Lung (tissue), 12 donors: ENCODE results near the gene MAGI2. TPM values are rescaled to one million over a fixed set of nuclear protein-coding genes. Genes with fewer than 3 reads are reported as not detected.
A peak's percentile ranks its signal among the peaks of the same experiment; 100 is the strongest.

Source experiments
- ATAC-seq: fragments of 200-7000 bp; cut with Tn5 transposase; one replicate; pipeline ENCODE4 v1.9.1; 2020; ENCODE audit warnings: moderate number of reproducible peaks; ENCODE audit not compliant: insufficient read depth, low FRiP score
- DNase-seq, 3 donors: peaks; one replicate each; pipeline ENCODE4 v3.0.0-alpha.2; 2013 to 2017
- H3K27ac ChIP-seq, 2 donors: one replicate each; pipeline ENCODE4 v1.5.1; 2013; ENCODE audit warnings: mild to moderate bottlenecking in 2 of 2, moderate library complexity in 2 of 2, control low read depth in 1 of 2, inconsistent platforms in 1 of 2, low read depth in 1 of 2, low read length in 1 of 2
- H3K27me3 ChIP-seq, 3 donors: one replicate each; pipeline ENCODE4 v1.5.1; 2013; ENCODE audit warnings: low read length in 2 of 3; ENCODE audit not compliant: control insufficient read depth in 3 of 3, insufficient read depth in 3 of 3
- H3K36me3 ChIP-seq, 4 donors: one replicate each; pipeline ENCODE4 v1.5.1; 2013; ENCODE audit warnings: low read length in 4 of 4, mild to moderate bottlenecking in 1 of 4, moderate library complexity in 1 of 4; ENCODE audit not compliant: control insufficient read depth in 4 of 4, insufficient read depth in 4 of 4
- H3K4me1 ChIP-seq, 5 donors: one replicate each; pipeline ENCODE4 v1.5.1; 2013; ENCODE audit warnings: low read length in 5 of 5, mild to moderate bottlenecking in 2 of 5, moderate library complexity in 1 of 5; ENCODE audit not compliant: control insufficient read depth in 5 of 5, insufficient read depth in 5 of 5
- H3K4me3 ChIP-seq: one replicate; pipeline ENCODE4 v1.5.1; 2013; ENCODE audit warnings: mild to moderate bottlenecking, control low read depth, moderate library complexity
- H3K9ac ChIP-seq, 2 donors: one replicate each; pipeline ENCODE4 v1.5.1; 2013; ENCODE audit warnings: low read length in 2 of 2, control low read depth in 1 of 2; ENCODE audit not compliant: insufficient read depth in 1 of 2
- H3K9me3 ChIP-seq, 4 donors: one replicate each; pipeline ENCODE4 v1.5.1; 2013; ENCODE audit warnings: low read length in 3 of 4, mild to moderate bottlenecking in 1 of 4, moderate library complexity in 1 of 4; ENCODE audit not compliant: control insufficient read depth in 4 of 4, insufficient read depth in 3 of 4
- WGBS, 2 donors: extraction: QIAGEN DNeasy Blood & Tissue Kit; methylation state at CpG; one replicate each; pipeline ENCODE4 v1.1.7; 2013; 5-methylcytosine and 5-hydroxymethylcytosine counted together
- polyA plus RNA-seq, 2 donors: library from polyadenylated mRNA; stranded (reverse); fragments of 200-250 nt; gene quantifications; one replicate each; pipeline ENCODE4 v1.2.1, GENCODE V29; 2013
- total RNA-seq, 2 donors: library from RNA; depleted of rRNA in 1 of 2; stranded (reverse); fragments of >200 nt in 1 of 2; gene quantifications; one replicate each; pipeline ENCODE4 v1.2.1, GENCODE V29; 2014 to 2021
- TF ChIP-seq, protein P1 (sequence below): IDR thresholded peaks from 2 replicates; pipeline ENCODE4 v1.5.1; 2012; ENCODE audit warnings: mild to moderate bottlenecking; ENCODE audit errors: control extremely low read depth, extremely low read depth
- donor health status: control.
- donor health status: control.
- donor health status: Bipolar disorder and iron deficiency.
- donor health status: healthy.
- donor health status: DM: yes; HTN: yes; CAD: no.

Gene MAGI2
- total and polyA plus RNA-seq, 4 donors, result 0.94 to 18.0 (median 5.3) TPM

DNA sequence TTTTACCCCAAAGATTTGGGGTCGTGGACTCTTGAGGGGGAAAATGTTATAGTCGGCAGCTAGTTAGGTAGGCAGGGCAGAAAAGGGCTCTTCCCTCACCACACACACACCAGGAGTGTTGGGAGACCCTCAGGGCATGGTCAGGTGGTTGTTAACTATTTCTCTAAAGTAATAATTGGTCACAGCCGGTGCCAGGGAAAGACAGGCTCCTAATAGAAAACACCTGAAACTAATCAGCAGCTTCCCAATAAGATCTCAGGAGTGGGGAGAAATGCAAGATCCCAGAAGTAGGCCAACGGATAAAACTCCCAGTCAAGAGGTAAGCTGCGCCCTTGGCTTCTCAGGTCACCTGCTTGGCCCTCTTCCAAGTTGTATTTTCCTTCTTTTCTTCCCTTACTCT, 1441.8 kb downstream of the MAGI2 start:
- WGBS, 2 donors, result 65 to 82% methylated on average over 5 of the region's 5 CpGs
- peaks cover 0 to 2% (median 0%) of the 10 kb centered on the region in 5 donors for H3K4me1 ChIP-seq
- no peak overlapping the region for H3K27ac ChIP-seq
- no peaks in the 10 kb centered on the region for H3K27me3 ChIP-seq
- no peaks in the 10 kb centered on the region for H3K36me3 ChIP-seq
- ATAC-seq, result no peak
- TF ChIP-seq, protein P1, sequence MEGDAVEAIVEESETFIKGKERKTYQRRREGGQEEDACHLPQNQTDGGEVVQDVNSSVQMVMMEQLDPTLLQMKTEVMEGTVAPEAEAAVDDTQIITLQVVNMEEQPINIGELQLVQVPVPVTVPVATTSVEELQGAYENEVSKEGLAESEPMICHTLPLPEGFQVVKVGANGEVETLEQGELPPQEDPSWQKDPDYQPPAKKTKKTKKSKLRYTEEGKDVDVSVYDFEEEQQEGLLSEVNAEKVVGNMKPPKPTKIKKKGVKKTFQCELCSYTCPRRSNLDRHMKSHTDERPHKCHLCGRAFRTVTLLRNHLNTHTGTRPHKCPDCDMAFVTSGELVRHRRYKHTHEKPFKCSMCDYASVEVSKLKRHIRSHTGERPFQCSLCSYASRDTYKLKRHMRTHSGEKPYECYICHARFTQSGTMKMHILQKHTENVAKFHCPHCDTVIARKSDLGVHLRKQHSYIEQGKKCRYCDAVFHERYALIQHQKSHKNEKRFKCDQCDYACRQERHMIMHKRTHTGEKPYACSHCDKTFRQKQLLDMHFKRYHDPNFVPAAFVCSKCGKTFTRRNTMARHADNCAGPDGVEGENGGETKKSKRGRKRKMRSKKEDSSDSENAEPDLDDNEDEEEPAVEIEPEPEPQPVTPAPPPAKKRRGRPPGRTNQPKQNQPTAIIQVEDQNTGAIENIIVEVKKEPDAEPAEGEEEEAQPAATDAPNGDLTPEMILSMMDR, result no peak
- H3K4me3 ChIP-seq, result no peak overlapping the region
- H3K9me3 ChIP-seq, result no peaks in the 10 kb centered on the region
- H3K9ac ChIP-seq, result no peak overlapping the region
- peak in 1 of 3 donors; percentile 29 for DNase-seq

DNA sequence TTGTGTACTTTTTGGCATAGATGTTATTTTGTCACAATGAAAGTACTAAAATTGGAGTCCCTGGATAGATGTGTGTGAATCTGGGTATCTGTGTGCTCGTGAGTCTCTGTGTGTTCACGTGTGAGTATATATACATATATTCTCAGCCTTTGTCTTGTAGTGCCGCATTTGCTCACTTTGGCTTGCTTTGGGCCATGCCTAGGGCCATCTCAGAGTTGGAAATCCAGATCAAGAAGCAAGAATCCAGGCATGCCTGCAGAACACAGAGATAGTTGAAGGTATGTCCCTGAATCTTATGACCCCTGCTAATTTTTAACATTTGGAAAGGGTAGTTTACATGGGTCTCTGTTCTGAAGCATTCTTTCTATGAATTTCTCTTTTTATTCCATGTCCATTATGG, 1446.2 kb downstream of the MAGI2 start:
- WGBS, 2 donors, result 91 to 97% methylated on average over 3 of the region's 3 CpGs
- Histone ChIP-seq H3K36me3 (no peaks in the 10 kb centered on the region), H3K27me3 (no peaks in the 10 kb centered on the region), H3K9me3 (no peaks in the 10 kb centered on the region), H3K9ac (no peak overlapping the region), H3K27ac (no peak overlapping the region), H3K4me3 (no peak overlapping the region), H3K4me1 (no peaks in the 10 kb centered on the region)
- ATAC-seq (no peak), DNase-seq (no peak)
- TF ChIP-seq, protein P1, result no peak

DNA sequence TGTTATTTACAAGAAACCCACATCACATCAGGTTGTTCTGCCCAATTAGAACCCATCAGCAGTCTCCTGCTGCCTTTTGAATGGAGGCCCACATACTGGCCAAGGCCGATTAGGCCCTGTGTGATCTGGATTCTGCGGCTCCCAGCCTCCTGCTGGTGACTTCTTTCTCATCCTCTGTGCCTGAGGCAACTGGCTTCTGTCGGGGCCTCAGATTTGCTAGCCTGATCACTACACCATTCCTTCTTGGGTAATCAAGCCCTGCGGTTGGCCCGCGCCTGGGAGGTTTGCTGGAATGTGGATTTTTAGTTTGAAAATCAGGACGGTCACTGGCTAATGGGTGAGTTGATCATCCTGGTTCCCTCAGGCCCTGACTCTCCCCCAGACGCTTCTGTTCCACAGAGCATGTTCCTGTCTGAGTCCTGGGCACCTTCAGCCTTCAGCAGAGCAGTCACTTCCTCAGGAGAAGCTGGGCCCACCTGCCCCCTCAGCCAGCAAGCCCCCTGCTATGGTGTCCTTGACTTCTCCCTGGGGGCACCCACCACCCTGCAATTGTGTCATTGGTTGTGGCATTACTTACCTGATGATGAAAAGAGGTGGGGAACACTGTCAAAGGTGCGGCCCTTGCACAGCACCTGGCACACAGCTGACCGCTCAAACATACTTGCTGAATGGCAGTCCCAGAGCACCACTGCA, 1447.3 kb downstream of the MAGI2 start:
- no peak overlapping the region for H3K27ac ChIP-seq
- H3K9me3 ChIP-seq, result no peaks in the 10 kb centered on the region
- no peaks in the 10 kb centered on the region for H3K27me3 ChIP-seq
- no peak for DNase-seq
- H3K36me3 ChIP-seq, result no peaks in the 10 kb centered on the region
- no peak for ATAC-seq
- H3K4me1 ChIP-seq, result no peaks in the 10 kb centered on the region
- TF ChIP-seq, protein P1, result no peak
- no peak overlapping the region for H3K4me3 ChIP-seq
- H3K9ac ChIP-seq, result no peak overlapping the region
- WGBS, 2 donors, result 95 to 96% methylated on average over 10 of the region's 10 CpGs

- H3K4me3 ChIP-seq, result no peak overlapping the region
- ATAC-seq (no peak), DNase-seq (no peak)
- TF ChIP-seq, protein P1, result no peak
- no peaks in the 10 kb centered on the region for H3K4me1 ChIP-seq
- WGBS, 2 donors, result 91 to 96% methylated on average over 4 of the region's 4 CpGs
- no peak overlapping the region for H3K9ac ChIP-seq
- no peaks in the 10 kb centered on the region for H3K27me3 ChIP-seq
- H3K36me3 ChIP-seq, result no peaks in the 10 kb centered on the region
- H3K9me3 ChIP-seq, result no peaks in the 10 kb centered on the region
- H3K27ac ChIP-seq, result no peak overlapping the region
Observed at GRCh38 chr7:78002715-78003114, 1450.8 kb downstream of the MAGI2 start.
